HCT116 (cell line): ENCODE results near the gene DEFB108B. TPM values are rescaled to one million over a fixed set of nuclear protein-coding genes. Genes with fewer than 3 reads are reported as not detected.
A peak's percentile ranks its signal among the peaks of the same experiment; 100 is the strongest.
"Not testable (repeated sequence)": the region's sequence is repeated elsewhere in the genome, so short reads cannot be mapped to it uniquely, and the experiment has no call there.

Source experiments
- ATAC-seq: fragments of 200-7000 bp; cut with Tn5 transposase; 2 replicates; pipeline ENCODE4 v1.9.1; 2020; ENCODE audit warnings: mild to moderate bottlenecking, moderate library complexity
- BruUV-seq: library from RNA; stranded (reverse); fragments of 400-500 nt; replicated peaks from 2 replicates; lab custom pipeline; 2021; lab: Mats Ljungman, UMichigan
- CTCF ChIA-PET: fragments of 300-600 bp; sonication (Branson Sonifier 250); formaldehyde crosslinking; loops from one replicate; lab custom pipeline; 2021; ENCODE audit warnings: antibody characterized with exemption; lab: Charles Lee
- POLR2A ChIA-PET: fragments of 300-600, 350-600 bp; sonication (Branson Sonifier 250); formaldehyde crosslinking; loops from one replicate; lab custom pipeline; 2021; ENCODE audit warnings: antibody characterized with exemption; lab: Charles Lee
- RAD21 ChIA-PET, 2 experiments: fragments of 300-600 bp; sonication (Branson Sonifier 250); formaldehyde crosslinking; loops; one replicate each; lab custom pipeline; 2023; ENCODE audit warnings: low total read pairs in 2 of 2; ENCODE audit not compliant: uncharacterized antibody in 2 of 2, unreplicated experiment in 2 of 2, low non-redundant PET in 1 of 2; lab: Charles Lee
- DNase-seq: peaks from one replicate; pipeline ENCODE4 v3.0.0-alpha.2; 2010; ENCODE audit warnings: low read depth, low spot score
- H2AFZ ChIP-seq: fragments of 200-600 bp; shearing (Covaris generic), sonication (generic); 2 replicates; pipeline ENCODE4 v1.6.1; 2017; ENCODE audit warnings: low read depth, mixed run types, mixed read lengths, antibody characterized with exemption, low read length; ENCODE audit not compliant: poor library complexity, severe bottlenecking
- H3K27ac ChIP-seq: 2 replicates; pipeline ENCODE4 v1.5.1; 2012; ENCODE audit warnings: low read depth, low read length
- H3K27me3 ChIP-seq: fragments of 200-600 bp; sonication (generic); 2 replicates; pipeline ENCODE4 v1.6.1; 2016; ENCODE audit warnings: mixed run types, low read length, mixed read lengths; ENCODE audit not compliant: insufficient read depth
- H3K36me3 ChIP-seq, 2 experiments: fragments of 200-500 bp in 1 of 2; fragments of 200-600 bp in 1 of 2; sonication (Bioruptor generic) in 1 of 2; sonication (generic) in 1 of 2; 2 replicates each; pipeline versions ENCODE4 v1.5.1 to v1.6.1; 2014 to 2016; ENCODE audit warnings: low read length in 2 of 2, inconsistent platforms in 1 of 2, mixed read lengths in 1 of 2, mixed run types in 1 of 2; ENCODE audit not compliant: insufficient read depth in 2 of 2, control insufficient read depth in 1 of 2
- H3K4me1 ChIP-seq, 2 experiments: fragments of 200-600 bp in 1 of 2; sonication (generic) in 1 of 2; 2 replicates each; pipeline versions ENCODE4 v1.5.1 to v1.6.1; 2012 to 2017; ENCODE audit warnings: low read length in 2 of 2, inconsistent platforms in 1 of 2, mild to moderate bottlenecking in 1 of 2, mixed read lengths in 1 of 2, mixed run types in 1 of 2, moderate library complexity in 1 of 2; ENCODE audit not compliant: insufficient read depth in 2 of 2, control insufficient read depth in 1 of 2
- H3K4me2 ChIP-seq: fragments of 200-600 bp; sonication (generic); 2 replicates; pipeline ENCODE4 v1.6.1; 2017; ENCODE audit warnings: mixed run types, low read length, mixed read lengths
- H3K4me3 ChIP-seq, 2 experiments: fragments of 200-600 bp in 1 of 2; sonication (generic) in 1 of 2; replicated peaks in 1 of 2; 2 replicates each; pipeline ENCODE4 v1.5.1; 2011 to 2016; ENCODE audit warnings: low read length in 2 of 2, control low read depth in 1 of 2, low read depth in 1 of 2, mild to moderate bottlenecking in 1 of 2, mixed read lengths in 1 of 2, mixed run types in 1 of 2
- H3K79me2 ChIP-seq: fragments of 200-600 bp; sonication (generic); 2 replicates; pipeline ENCODE4 v1.6.1; 2017; ENCODE audit warnings: mild to moderate bottlenecking, mixed run types, low read length, moderate library complexity, mixed read lengths; ENCODE audit not compliant: insufficient read depth
- H3K9ac ChIP-seq: fragments of 200-600 bp; sonication (generic); 2 replicates; pipeline ENCODE4 v1.6.1; 2016; ENCODE audit warnings: low read length, mixed read lengths
- H3K9me2 ChIP-seq: fragments of 200-600 bp; sonication (generic), shearing (Covaris generic); 2 replicates; pipeline ENCODE4 v1.6.1; 2017; ENCODE audit warnings: mixed run types, mild to moderate bottlenecking, moderate library complexity; ENCODE audit not compliant: insufficient read depth
- H3K9me3 ChIP-seq, 2 experiments: fragments of 200-500 bp in 1 of 2; fragments of 200-600 bp in 1 of 2; sonication (Bioruptor generic) in 1 of 2; sonication (generic) in 1 of 2; 2 replicates each; pipeline ENCODE4 v1.6.1; 2014 to 2017; ENCODE audit warnings: low read length in 2 of 2, mixed read lengths in 2 of 2, inconsistent platforms in 1 of 2, low read depth in 1 of 2, mild to moderate bottlenecking in 1 of 2, mixed run types in 1 of 2, moderate library complexity in 1 of 2; ENCODE audit not compliant: control insufficient read depth in 1 of 2, insufficient read depth in 1 of 2
- H4K20me1 ChIP-seq: fragments of 200-600 bp; sonication (generic), shearing (Covaris generic); 2 replicates; pipeline ENCODE4 v1.6.1; 2017; ENCODE audit warnings: mixed run types, mild to moderate bottlenecking, moderate library complexity; ENCODE audit not compliant: insufficient read depth
- intact Hi-C: fragments of 100-400 bp; cut with micrococcal nuclease; formaldehyde crosslinking; loops from 2 replicates; pipeline ENCODE4 v1.10.0; 2022
- total RNA-seq: library from RNA; stranded (reverse); gene quantifications from one replicate; pipeline ENCODE4 v1.2.1, GENCODE V29; 2021; ENCODE audit not compliant: unreplicated experiment

Gene DEFB108B
- total RNA-seq, 1 experiment from 2014 or later, result not detected

DNA sequence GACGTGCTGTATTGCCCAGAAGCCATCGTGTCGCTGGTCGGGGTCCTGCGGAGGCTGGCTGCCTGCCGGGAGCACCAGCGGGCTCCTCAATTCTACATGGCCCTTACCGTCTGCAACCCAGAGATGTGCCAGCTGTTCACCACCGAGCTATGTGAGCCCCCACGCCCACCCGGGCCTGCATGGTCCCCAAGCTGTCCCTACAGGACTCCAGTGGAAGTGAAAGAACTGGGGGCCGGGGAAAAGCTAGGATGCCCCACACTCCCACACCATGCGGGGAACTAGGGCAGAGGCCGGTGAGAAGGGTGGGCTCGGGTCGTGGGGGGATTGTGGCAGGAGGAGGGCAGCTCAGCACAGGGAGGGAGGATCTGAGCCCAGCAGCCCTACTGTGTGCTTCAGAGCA, 37.0 kb upstream of the DEFB108B start:
- POLR2A ChIA-PET, H4K20me1 ChIP-seq, intact Hi-C loops, ATAC-seq, H3K4me3 ChIP-seq, H3K4me2 ChIP-seq, H3K79me2 ChIP-seq, DNase-seq, H3K9me3 ChIP-seq, BruUV-seq, H3K36me3 ChIP-seq, H2AFZ ChIP-seq, H3K9me2 ChIP-seq, CTCF ChIA-PET, RAD21 ChIA-PET, H3K27ac ChIP-seq, H3K27me3 ChIP-seq, H3K9ac ChIP-seq: not testable (repeated sequence)
- H3K4me1 ChIP-seq, result peaks cover 6 to 23% of the 10 kb centered on the region in 2 experiments; a peak in 3 of 4 replicates

DNA sequence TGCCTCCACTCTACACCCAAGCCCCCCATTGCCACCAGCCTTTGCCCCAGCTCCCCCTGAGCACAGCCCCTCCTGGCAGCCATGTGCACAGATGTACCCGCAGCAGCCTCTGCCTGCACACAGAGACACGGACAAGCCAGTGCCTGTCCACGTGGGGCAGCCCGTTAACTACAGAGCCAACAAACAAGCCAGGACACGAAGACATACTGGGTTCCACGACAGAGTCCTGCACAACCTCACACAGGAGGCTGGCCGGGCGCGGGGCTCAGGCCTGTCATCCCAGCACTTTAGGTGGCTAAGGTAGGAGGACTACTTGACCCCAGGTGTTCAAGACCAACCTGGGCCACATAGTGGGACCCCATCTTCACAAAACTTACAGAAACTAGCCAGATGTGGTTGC, 36.2 kb upstream of the DEFB108B start:
- H3K27me3 ChIP-seq, RAD21 ChIA-PET, DNase-seq, H3K4me2 ChIP-seq, ATAC-seq, H3K9ac ChIP-seq, H3K9me2 ChIP-seq, H3K27ac ChIP-seq, BruUV-seq, H4K20me1 ChIP-seq, POLR2A ChIA-PET, H3K79me2 ChIP-seq, H2AFZ ChIP-seq, H3K4me3 ChIP-seq, CTCF ChIA-PET, H3K36me3 ChIP-seq, H3K9me3 ChIP-seq, intact Hi-C loops: not testable (repeated sequence)
- H3K4me1 ChIP-seq, result peaks cover 6 to 23% of the 10 kb centered on the region in 2 experiments; a peak in 3 of 4 replicates

DNA sequence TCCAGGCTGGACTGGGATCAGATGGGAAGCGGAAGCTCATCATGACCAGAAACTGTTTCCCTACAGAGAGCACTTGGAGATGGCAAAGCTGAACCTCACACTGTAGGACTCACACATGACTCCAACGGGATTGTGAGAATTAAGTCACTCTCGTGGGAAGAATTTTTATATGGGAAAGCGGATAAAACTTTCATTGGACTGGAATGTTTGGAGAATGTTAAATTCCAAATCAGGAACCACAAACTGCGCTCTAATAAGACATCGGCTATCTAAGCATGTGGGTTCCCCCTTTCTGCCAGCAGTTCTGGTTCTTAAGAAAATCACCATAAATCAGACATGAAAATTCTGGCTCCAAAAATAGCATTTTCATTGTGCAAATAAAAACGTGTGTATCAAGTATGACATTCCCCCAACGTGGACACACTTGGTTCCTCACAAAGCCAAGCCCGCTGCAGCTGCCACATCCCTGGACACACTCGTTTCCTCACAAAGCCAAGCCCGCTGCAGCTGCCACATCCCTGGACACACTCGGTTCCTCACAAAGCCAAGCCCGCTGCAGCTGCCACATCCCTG, 33.4 kb upstream of the DEFB108B start:
- ChIA-PET RAD21 (interaction anchor here in 1 of 2 experiments (0.6 kb wide), 1 partner anchor 384 kb away, joined by 4 read pairs; no protein-coding TSS in a partner anchor), CTCF (interaction anchor here (0.6 to 1.3 kb wide), 3 partner anchors 8 to 631 kb away, joined by 3 to 6 read pairs (median 4); no protein-coding TSS in a partner anchor)
- POLR2A ChIA-PET, H3K4me1 ChIP-seq, H3K79me2 ChIP-seq, H3K27me3 ChIP-seq, ATAC-seq, DNase-seq, H3K4me3 ChIP-seq, H4K20me1 ChIP-seq, H3K9ac ChIP-seq, H2AFZ ChIP-seq, H3K9me2 ChIP-seq, H3K4me2 ChIP-seq, H3K36me3 ChIP-seq, H3K27ac ChIP-seq, H3K9me3 ChIP-seq: not testable (repeated sequence)
- TSS peak; percentile 15 for BruUV-seq
- intact Hi-C loops, result loop anchor here (10.0 kb wide), 1 partner anchor 635 kb away; the partner anchor contains the start of gene CLPB
